Neural crest cell (in vitro differentiated cells): ENCODE measurements around the gene NXNL1. TPM values are rescaled to one million over a fixed set of nuclear protein-coding genes. Genes with fewer than 3 reads are reported as not detected.

Experiments
- DNase-seq: peaks from one replicate; pipeline ENCODE4 v3.0.0; 2021; ENCODE audit warnings: low read depth, mixed read lengths, low spot score
- H3K27ac Mint-ChIP-seq: one replicate; pipeline ENCODE4 v1.8.0; 2021; ENCODE audit warnings: mild to moderate bottlenecking, mixed read lengths; ENCODE audit not compliant: unreplicated experiment
- H3K27me3 Mint-ChIP-seq: 2 replicates; pipeline ENCODE4 v1.8.0; 2021; ENCODE audit warnings: low read depth, mild to moderate bottlenecking, mixed read lengths
- H3K36me3 Mint-ChIP-seq: 2 replicates; pipeline ENCODE4 v1.8.0; 2021; ENCODE audit warnings: low read depth, mild to moderate bottlenecking, mixed read lengths
- H3K4me1 Mint-ChIP-seq: 2 replicates; pipeline ENCODE4 v1.8.0; 2021; ENCODE audit warnings: mixed read lengths
- H3K4me3 Mint-ChIP-seq: one replicate; pipeline ENCODE4 v1.8.0; 2021; ENCODE audit warnings: mild to moderate bottlenecking, mixed read lengths
- H3K9me3 Mint-ChIP-seq: 2 replicates; pipeline ENCODE4 v1.8.0; 2021; ENCODE audit warnings: mixed read lengths
- CTCF ChIP-seq: fragments of 200-600 bp; sonication (generic); conservative IDR thresholded peaks from 2 replicates; pipeline ENCODE4 v1.5.0; 2021; ENCODE audit warnings: antibody characterized with exemption, mild to moderate bottlenecking
- total RNA-seq: library from RNA; stranded (reverse); gene quantifications from 2 replicates; pipeline ENCODE4 v1.2.1, GENCODE V29; 2021

The NXNL1 gene
- total RNA-seq, 1 donor from 2014 or later: not detected

- no peaks in the 10 kb centered on the region for H3K9me3 Mint-ChIP-seq
- no peaks in the 10 kb centered on the region for H3K27me3 Mint-ChIP-seq
- DNase-seq: no peak
- H3K27ac Mint-ChIP-seq: no peak overlapping the region
- no peak overlapping the region for H3K4me3 Mint-ChIP-seq
- peaks cover 26% of the 10 kb centered on the region for H3K4me1 Mint-ChIP-seq
- no peaks in the 10 kb centered on the region for H3K36me3 Mint-ChIP-seq
- TF ChIP-seq CTCF: no peak
Observed at GRCh38 chr19:17406046-17406886, 54.5 kb downstream of the NXNL1 start.

Other genes starting within 250 kb of the NXNL1 start
- gene USE1, start 245.6 kb downstream of the NXNL1 start, total RNA-seq: 15.7 and 17.6 TPM in 2 replicates
- 10.4 and 12.0 TPM in 2 replicates for gene OCEL1, start 234.7 kb downstream of the NXNL1 start, total RNA-seq
- gene NR2F6, start 215.0 kb downstream of the NXNL1 start, total RNA-seq: 52.8 and 57.6 TPM in 2 replicates
- gene USHBP1, start 196.2 kb downstream of the NXNL1 start, total RNA-seq: 0.23 and 0.57 TPM in 2 replicates
- 79.1 and 89.3 TPM in 2 replicates for gene BABAM1, start 193.5 kb downstream of the NXNL1 start, total RNA-seq
- 4.5 and 4.9 TPM in 2 replicates for gene ANKLE1, start 179.0 kb downstream of the NXNL1 start, total RNA-seq
- 8.1 and 8.5 TPM in 2 replicates for gene ABHD8, start 157.5 kb downstream of the NXNL1 start, total RNA-seq
- gene MRPL34, start 155.1 kb downstream of the NXNL1 start, total RNA-seq: 73.4 and 74.2 TPM in 2 replicates
- gene DDA1, start 151.4 kb downstream of the NXNL1 start, total RNA-seq: 44.9 and 49.9 TPM in 2 replicates
- 37.4 and 43.3 TPM in 2 replicates for gene ANO8, start 126.1 kb downstream of the NXNL1 start, total RNA-seq
- 57.8 TPM in 2 replicates for gene GTPBP3, start 123.4 kb downstream of the NXNL1 start, total RNA-seq
- gene PLVAP, start 83.6 kb downstream of the NXNL1 start, total RNA-seq: 0.82 and 1.8 TPM in 2 replicates
- not detected in 2 replicates for gene CCDC194, start 66.7 kb downstream of the NXNL1 start, total RNA-seq
- gene BST2, start 55.3 kb downstream of the NXNL1 start, total RNA-seq: not detected in 2 replicates
- gene MVB12A, start 40.9 kb downstream of the NXNL1 start, total RNA-seq: 47.6 and 48.1 TPM in 2 replicates
- gene TMEM221, start 12.3 kb downstream of the NXNL1 start, total RNA-seq: 0.71 and 0.96 TPM in 2 replicates
- gene SLC27A1, start 9.6 kb upstream of the NXNL1 start, total RNA-seq: 17.4 and 17.9 TPM in 2 replicates
- gene PGLS, start 50.7 kb upstream of the NXNL1 start, total RNA-seq: 91.2 and 99.7 TPM in 2 replicates
- 78.4 and 81.7 TPM in 2 replicates for gene COLGALT1, start 94.7 kb upstream of the NXNL1 start, total RNA-seq
- 5.7 and 6.4 TPM in 2 replicates for gene UNC13A, start 227.4 kb upstream of the NXNL1 start, total RNA-seq